Measurements from ENCODE around the gene RAMP1.
A peak's percentile ranks its signal among the peaks of the same experiment; 100 is the strongest.
"Not testable (repeated sequence)": the region's sequence is repeated elsewhere in the genome, so short reads cannot be mapped to it uniquely, and the experiment has no call there.

Gene RAMP1

GRCh38 chr2:237841051-237841450 is 18.4 kb upstream of the RAMP1 start:
- no peak for TF ChIP-seq CTCF (IDR thresholded peaks at IDR 0.05; ENCODE audit: low read depth, low read length)
- no peak for DNase-seq
- no peaks in the 10 kb centered on the region for H3K27me3 ChIP-seq (ENCODE audit: insufficient read depth, low read depth, severe bottlenecking)

GRCh38 chr2:237848940-237849339 is 10.5 kb upstream of the RAMP1 start:
- not testable (repeated sequence) for H3K4me3 ChIP-seq (ENCODE audit: low read depth, low read length); DNase-seq; H3K27ac ChIP-seq; H3K36me3 ChIP-seq; H3K27me3 ChIP-seq (ENCODE audit: insufficient read depth, low read depth, severe bottlenecking)
- peaks cover 14% of the 10 kb centered on the region for H3K9me3 ChIP-seq (ENCODE audit: severe bottlenecking)

More at GRCh38 chr2:237841051-237841450, 18.4 kb upstream of the RAMP1 start:
- no peaks in the 10 kb centered on the region for H3K36me3 ChIP-seq
- no peak overlapping the region for H3K4me3 ChIP-seq (ENCODE audit: low read depth, low read length)
- H3K27ac ChIP-seq, result no peak overlapping the region
- peaks cover 2% of the 10 kb centered on the region for H3K9me3 ChIP-seq (ENCODE audit: severe bottlenecking)

GRCh38 chr2:237854295-237854694 is 5.1 kb upstream of the RAMP1 start:
- TF ChIP-seq CTCF (IDR thresholded peaks at IDR 0.05; ENCODE audit: low read depth, low read length), result no peak
- DNase-seq, result no peak
- no peaks in the 10 kb centered on the region for H3K36me3 ChIP-seq
- H3K9me3 ChIP-seq (ENCODE audit: severe bottlenecking), result no peaks in the 10 kb centered on the region
- H3K27ac ChIP-seq, result no peak overlapping the region
- H3K27me3 ChIP-seq (ENCODE audit: insufficient read depth, low read depth, severe bottlenecking), result no peaks in the 10 kb centered on the region
- H3K4me3 ChIP-seq (ENCODE audit: low read depth, low read length), result no peak overlapping the region

GRCh38 chr2:237857791-237858190 is 1.6 kb upstream of the RAMP1 start:
- TF ChIP-seq CTCF (IDR thresholded peaks at IDR 0.05; ENCODE audit: low read depth, low read length), result no peak
- no peak overlapping the region for H3K4me3 ChIP-seq (ENCODE audit: low read depth, low read length)
- H3K36me3 ChIP-seq, result no peaks in the 10 kb centered on the region
- DNase-seq, result no peak
- no peaks in the 10 kb centered on the region for H3K27me3 ChIP-seq (ENCODE audit: insufficient read depth, low read depth, severe bottlenecking)
- no peak overlapping the region for H3K27ac ChIP-seq
- no peaks in the 10 kb centered on the region for H3K9me3 ChIP-seq (ENCODE audit: severe bottlenecking)

- TF ChIP-seq CTCF (IDR thresholded peaks at IDR 0.05; ENCODE audit: low read depth, low read length), result peak; percentile 95
- Histone ChIP-seq H3K9me3 (ENCODE audit: severe bottlenecking) (no peaks in the 10 kb centered on the region), H3K36me3 (no peaks in the 10 kb centered on the region), H3K27ac (no peak overlapping the region), H3K27me3 (ENCODE audit: insufficient read depth, low read depth, severe bottlenecking) (no peaks in the 10 kb centered on the region), H3K4me3 (ENCODE audit: low read depth, low read length) (no peak overlapping the region)
- DNase-seq, result peak; percentile 81
Observed at GRCh38 chr2:237858294-237859081, 935 bp upstream of the RAMP1 start.

GRCh38 chr2:237859082-237859433 is 365 bp upstream of the RAMP1 start:
- Histone ChIP-seq H3K27me3 (ENCODE audit: insufficient read depth, low read depth, severe bottlenecking) (no peaks in the 10 kb centered on the region), H3K27ac (no peak overlapping the region), H3K9me3 (ENCODE audit: severe bottlenecking) (no peaks in the 10 kb centered on the region), H3K36me3 (no peaks in the 10 kb centered on the region), H3K4me3 (ENCODE audit: low read depth, low read length) (no peak overlapping the region; the same call in none of the 2 replicates)
- no peak for DNase-seq
- TF ChIP-seq CTCF (IDR thresholded peaks at IDR 0.05; ENCODE audit: low read depth, low read length), result no peak
